OCI-LY7 (cell line): Measurements from ENCODE around the gene APH1A. TPM values are rescaled to one million over a fixed set of nuclear protein-coding genes. Genes with fewer than 3 reads are reported as not detected.

ENCODE experiments used
- BruUV-seq: library from RNA; stranded (reverse); fragments of 400-500 nt; replicated peaks from 2 replicates; lab custom pipeline; 2021; lab: Mats Ljungman, UMichigan
- CTCF ChIA-PET: fragments of 300-600 bp; sonication (Branson Sonifier 250); formaldehyde crosslinking; loops from one replicate; lab custom pipeline; 2022; ENCODE audit warnings: antibody characterized with exemption; ENCODE audit not compliant: unreplicated experiment; lab: Charles Lee
- POLR2A ChIA-PET: fragments of 300-600 bp; sonication (Branson Sonifier 250); formaldehyde crosslinking; loops from one replicate; lab custom pipeline; 2022; ENCODE audit warnings: antibody characterized with exemption; lab: Charles Lee
- DNase-seq: peaks from one replicate; pipeline ENCODE4 v3.0.0-alpha.2; 2015; ENCODE audit warnings: low spot score
- H2AFZ ChIP-seq: fragments of 200-600 bp; sonication (generic), shearing (Covaris generic); 2 replicates; pipeline ENCODE4 v1.6.1; 2014; ENCODE audit warnings: mild to moderate bottlenecking, antibody characterized with exemption, low read length, moderate library complexity
- H3K27ac ChIP-seq: fragments of 200-600 bp; sonication (generic); 2 replicates; pipeline ENCODE4 v1.5.1; 2014; ENCODE audit warnings: mixed run types, low read depth, mild to moderate bottlenecking, moderate library complexity, low read length, inconsistent platforms; ENCODE audit not compliant: poor library complexity, severe bottlenecking
- H3K36me3 ChIP-seq: fragments of 200-600 bp; sonication (generic); 2 replicates; pipeline ENCODE4 v1.6.1; 2014; ENCODE audit warnings: mild to moderate bottlenecking, antibody characterized with exemption, low read length, moderate library complexity, mixed read lengths; ENCODE audit not compliant: insufficient read depth
- H3K4me1 ChIP-seq: fragments of 200-600 bp; sonication (generic); 2 replicates; pipeline ENCODE4 v1.5.1; 2014; ENCODE audit warnings: mild to moderate bottlenecking, low read length; ENCODE audit not compliant: insufficient read depth, poor library complexity, severe bottlenecking
- H3K4me2 ChIP-seq: fragments of 200-600 bp; sonication (generic); 2 replicates; pipeline ENCODE4 v1.6.1; 2014; ENCODE audit warnings: mild to moderate bottlenecking, low read length
- H3K4me3 ChIP-seq: fragments of 200-600 bp; sonication (generic); 2 replicates; pipeline ENCODE4 v1.5.1; 2014; ENCODE audit warnings: mild to moderate bottlenecking, low read depth, low read length; ENCODE audit not compliant: poor library complexity, severe bottlenecking
- H3K79me2 ChIP-seq: fragments of 200-600 bp; sonication (generic); 2 replicates; pipeline ENCODE4 v1.6.1; 2016; ENCODE audit warnings: low read depth, mild to moderate bottlenecking, low read length, moderate library complexity, mixed read lengths; ENCODE audit not compliant: insufficient read depth
- H3K9me2 ChIP-seq: fragments of 200-600 bp; sonication (generic); 2 replicates; pipeline ENCODE4 v1.6.1; 2016; ENCODE audit warnings: mild to moderate bottlenecking, low read length, mixed read lengths; ENCODE audit not compliant: insufficient read depth
- H3K9me3 ChIP-seq: fragments of 200-600 bp; sonication (generic); 2 replicates; pipeline ENCODE4 v1.6.1; 2014; ENCODE audit warnings: mild to moderate bottlenecking, mixed run types, low read length, mixed read lengths
- H4K20me1 ChIP-seq: fragments of 200-600 bp; sonication (generic); 2 replicates; pipeline ENCODE4 v1.6.1; 2014; ENCODE audit warnings: mild to moderate bottlenecking, antibody characterized with exemption, low read length, moderate library complexity, mixed read lengths; ENCODE audit not compliant: insufficient read depth
- EZH2phosphoT487 ChIP-seq: fragments of 200-600 bp; sonication (generic); IDR thresholded peaks from 2 replicates; pipeline ENCODE4 v1.6.1; 2018; ENCODE audit warnings: low read depth, borderline replicate concordance, mild to moderate bottlenecking, mixed run types, antibody characterized with exemption, low read length, moderate library complexity, mixed read lengths
- intact Hi-C: fragments of 100-400 bp; cut with micrococcal nuclease; formaldehyde crosslinking; loops from one replicate; pipeline ENCODE4 v1.10.0; 2022; ENCODE audit not compliant: unreplicated experiment
- total RNA-seq, 2 experiments: library from RNA; depleted of rRNA in 1 of 2; stranded (reverse); fragments of >200 nt in 1 of 2; shearing (Covaris generic) in 1 of 2; gene quantifications; 2 replicates each; pipeline ENCODE4 v1.2.3, GENCODE V29; 2014 to 2022
- TF ChIP-seq, protein P1 (sequence below): fragments of 200-600 bp; sonication (generic); conservative IDR thresholded peaks from 2 replicates; pipeline ENCODE4 v1.5.1; 2014; ENCODE audit warnings: mild to moderate bottlenecking, antibody characterized with exemption, low read length, moderate library complexity, mixed read lengths

Gene APH1A
- total RNA-seq, 2 experiments from 2014 or later, result 113 to 124 TPM

DNA sequence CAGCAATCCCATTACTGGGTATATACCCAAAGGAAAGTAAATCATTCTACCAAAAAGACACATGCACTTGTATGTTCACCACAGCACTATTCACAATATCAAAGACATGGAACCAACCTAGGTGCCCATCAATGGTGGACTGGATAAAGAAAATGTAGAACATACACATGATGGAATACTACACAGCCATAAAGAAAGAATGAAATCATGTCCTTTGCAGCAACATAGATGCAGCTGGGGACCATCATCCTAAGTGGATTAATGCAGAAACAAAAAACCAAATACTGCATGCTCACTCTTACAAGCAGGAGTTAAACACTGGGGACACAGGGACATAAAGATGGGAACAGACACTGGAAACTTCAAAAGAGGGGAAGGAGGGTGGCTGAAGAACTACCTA lies 41.6 kb downstream of the APH1A start:
- CTCF ChIA-PET, result no interaction called here
- POLR2A ChIA-PET, result interaction anchor here (0.6 kb wide), 1 partner anchor 176 kb away, joined by 6 read pairs; no protein-coding TSS in a partner anchor
- no TSS peak for BruUV-seq
- peaks cover 91% of the 10 kb centered on the region for H3K36me3 ChIP-seq
- H3K4me1 ChIP-seq, result peaks cover 4% of the 10 kb centered on the region
- no peak overlapping the region for H2AFZ ChIP-seq
- no peak for DNase-seq
- no peak overlapping the region for H3K4me3 ChIP-seq
- TF ChIP-seq EZH2phosphoT487, result no peak
- TF ChIP-seq, protein P1, sequence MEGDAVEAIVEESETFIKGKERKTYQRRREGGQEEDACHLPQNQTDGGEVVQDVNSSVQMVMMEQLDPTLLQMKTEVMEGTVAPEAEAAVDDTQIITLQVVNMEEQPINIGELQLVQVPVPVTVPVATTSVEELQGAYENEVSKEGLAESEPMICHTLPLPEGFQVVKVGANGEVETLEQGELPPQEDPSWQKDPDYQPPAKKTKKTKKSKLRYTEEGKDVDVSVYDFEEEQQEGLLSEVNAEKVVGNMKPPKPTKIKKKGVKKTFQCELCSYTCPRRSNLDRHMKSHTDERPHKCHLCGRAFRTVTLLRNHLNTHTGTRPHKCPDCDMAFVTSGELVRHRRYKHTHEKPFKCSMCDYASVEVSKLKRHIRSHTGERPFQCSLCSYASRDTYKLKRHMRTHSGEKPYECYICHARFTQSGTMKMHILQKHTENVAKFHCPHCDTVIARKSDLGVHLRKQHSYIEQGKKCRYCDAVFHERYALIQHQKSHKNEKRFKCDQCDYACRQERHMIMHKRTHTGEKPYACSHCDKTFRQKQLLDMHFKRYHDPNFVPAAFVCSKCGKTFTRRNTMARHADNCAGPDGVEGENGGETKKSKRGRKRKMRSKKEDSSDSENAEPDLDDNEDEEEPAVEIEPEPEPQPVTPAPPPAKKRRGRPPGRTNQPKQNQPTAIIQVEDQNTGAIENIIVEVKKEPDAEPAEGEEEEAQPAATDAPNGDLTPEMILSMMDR, result no peak
- H3K9me3 ChIP-seq, result no peaks in the 10 kb centered on the region; the same call in 1 of the 2 replicates
- H3K9me2 ChIP-seq, result no peaks in the 10 kb centered on the region
- peaks cover 33% of the 10 kb centered on the region for H3K79me2 ChIP-seq
- no peak overlapping the region for H3K27ac ChIP-seq
- no peaks in the 10 kb centered on the region for H4K20me1 ChIP-seq
- no peak overlapping the region for H3K4me2 ChIP-seq
- intact Hi-C loops, result no loop called here

DNA sequence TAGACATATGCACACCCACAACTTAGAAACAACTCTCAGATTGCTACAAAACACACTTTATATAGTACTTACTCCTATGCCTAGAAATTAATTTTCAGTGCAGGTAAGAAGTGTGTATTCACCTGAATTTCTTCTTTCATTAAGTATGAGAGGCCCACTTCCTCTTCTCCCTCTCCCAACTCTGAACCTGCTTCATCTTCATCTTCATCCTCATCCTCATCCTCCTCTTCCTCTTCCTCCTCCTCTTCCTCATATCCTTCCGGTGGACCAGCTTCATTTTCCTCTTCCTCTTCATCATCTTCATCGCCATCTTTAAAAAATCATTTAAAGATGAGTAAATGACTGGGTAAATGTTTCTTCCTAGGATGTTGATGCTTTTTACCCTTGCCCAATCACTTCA lies 42.3 kb downstream of the APH1A start:
- peaks cover 4% of the 10 kb centered on the region for H3K4me1 ChIP-seq
- H3K4me2 ChIP-seq, result no peak overlapping the region
- peaks cover 26% of the 10 kb centered on the region for H3K79me2 ChIP-seq
- H3K9me3 ChIP-seq, result no peaks in the 10 kb centered on the region; the same call in 1 of the 2 replicates
- ChIA-PET CTCF (no interaction called here), POLR2A (interaction anchor here (0.6 to 0.7 kb wide), 3 partner anchors 13 to 228 kb away, joined by 3 to 6 read pairs (median 4); no protein-coding TSS in a partner anchor)
- no TSS peak for BruUV-seq
- H3K36me3 ChIP-seq, result peaks cover 90% of the 10 kb centered on the region
- H4K20me1 ChIP-seq, result no peaks in the 10 kb centered on the region
- H3K27ac ChIP-seq, result no peak overlapping the region
- H2AFZ ChIP-seq, result no peak overlapping the region
- no peak overlapping the region for H3K4me3 ChIP-seq
- no peaks in the 10 kb centered on the region for H3K9me2 ChIP-seq
- intact Hi-C loops, result no loop called here
- TF ChIP-seq EZH2phosphoT487, result no peak
- TF ChIP-seq, protein P1, result no peak
- no peak for DNase-seq

DNA sequence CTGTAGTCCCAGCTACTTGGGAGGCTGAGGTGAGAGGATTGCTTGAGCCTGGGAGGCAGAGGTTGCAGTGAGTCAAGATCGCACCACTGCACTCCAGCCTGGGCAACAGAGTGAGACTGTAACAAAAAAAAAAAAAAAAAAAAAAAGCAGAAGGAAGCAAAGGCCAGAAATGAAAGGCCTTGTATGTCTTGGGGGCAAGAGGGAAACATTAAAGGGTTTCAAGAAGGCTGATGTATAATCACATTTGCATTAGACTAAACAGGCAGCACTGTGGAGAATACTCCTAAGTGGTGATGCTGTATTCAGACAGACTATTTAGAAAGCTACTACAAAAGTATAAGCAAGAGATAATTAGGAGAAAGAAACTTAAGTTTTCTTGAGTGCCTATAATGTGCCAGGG lies 43.3 kb downstream of the APH1A start:
- no peak overlapping the region for H2AFZ ChIP-seq
- no peaks in the 10 kb centered on the region; the same call in 1 of the 2 replicates for H3K9me3 ChIP-seq
- H3K9me2 ChIP-seq, result no peaks in the 10 kb centered on the region
- no TSS peak for BruUV-seq
- no peak overlapping the region for H3K27ac ChIP-seq
- H3K4me1 ChIP-seq, result peaks cover 4% of the 10 kb centered on the region
- H4K20me1 ChIP-seq, result no peaks in the 10 kb centered on the region
- DNase-seq, result no peak
- TF ChIP-seq, protein P1, result no peak
- TF ChIP-seq EZH2phosphoT487, result no peak
- ChIA-PET CTCF (no interaction called here), POLR2A (interaction anchor here (0.6 kb wide), 2 partner anchors 8 to 229 kb away, joined by 4 to 5 read pairs; no protein-coding TSS in a partner anchor)
- intact Hi-C loops, result no loop called here
- no peak overlapping the region for H3K4me2 ChIP-seq
- no peak overlapping the region for H3K4me3 ChIP-seq
- peaks cover 16% of the 10 kb centered on the region for H3K79me2 ChIP-seq
- H3K36me3 ChIP-seq, result peaks cover 88% of the 10 kb centered on the region
